SK-N-SH (cell line): ENCODE measurements around the gene TSPAN32.

Source experiments
- CTCF ChIP-seq: fragments of 200-600 bp; sonication (generic); IDR thresholded peaks from 2 replicates; pipeline ENCODE4 v1.6.1; 2017; ENCODE audit warnings: antibody characterized with exemption, mild to moderate bottlenecking, moderate library complexity
- EZH2phosphoT487 ChIP-seq: fragments of 200-600 bp; sonication (generic); IDR thresholded peaks from 2 replicates; pipeline ENCODE4 v1.6.1; 2017; ENCODE audit warnings: low read depth, mixed run types, mild to moderate bottlenecking, antibody characterized with exemption, moderate library complexity, borderline replicate concordance
- GABPA ChIP-seq: IDR thresholded peaks from 2 replicates; pipeline ENCODE4 v1.4.0; 2012; ENCODE audit warnings: low read depth, mild to moderate bottlenecking
- GATA2 ChIP-seq: sonication (generic); formaldehyde crosslinking; IDR thresholded peaks from 2 replicates; pipeline ENCODE4 v1.5.0; 2020; ENCODE audit warnings: mild to moderate bottlenecking, missing genetic modification reagents
- JUND ChIP-seq: IDR thresholded peaks from 2 replicates; pipeline ENCODE4 v1.4.0; 2012
- NFIC ChIP-seq: IDR thresholded peaks from 2 replicates; pipeline ENCODE4 v1.4.0; 2012; ENCODE audit warnings: borderline replicate concordance
- NRF1 ChIP-seq: IDR thresholded peaks from 2 replicates; pipeline ENCODE4 v1.6.1; 2012; ENCODE audit warnings: low read depth, mild to moderate bottlenecking, low read length
- REST ChIP-seq: IDR thresholded peaks from 2 replicates; pipeline ENCODE4 v1.6.1; 2012; ENCODE audit warnings: mild to moderate bottlenecking, low read depth, low read length, moderate library complexity
- SMC3 ChIP-seq: IDR thresholded peaks from 2 replicates; pipeline ENCODE4 v1.6.1; 2012; ENCODE audit warnings: low read depth, low read length, improper control_type of control experiment
- TAF1 ChIP-seq: IDR thresholded peaks from 2 replicates; pipeline ENCODE4 v1.6.1; 2012; ENCODE audit warnings: low read depth, mild to moderate bottlenecking, low read length, moderate library complexity, borderline replicate concordance
- USF2 ChIP-seq: fragments of 150-350 bp; IDR thresholded peaks from 2 replicates; pipeline ENCODE4 v1.6.1; 2017; ENCODE audit warnings: antibody characterized with exemption, low read length, low read depth, borderline replicate concordance
- TF ChIP-seq, protein P1 (sequence below): IDR thresholded peaks from 2 replicates; pipeline ENCODE4 v1.4.0; 2012; ENCODE audit warnings: low read depth, borderline replicate concordance

- TF ChIP-seq GABPA (no peak), SMC3 (no peak), CTCF (no peak), REST (no peak), USF2 (no peak), TAF1 (no peak), JUND (no peak), NFIC (no peak), GATA2 (CRISPR knock-in tag) (no peak), NRF1 (no peak), EZH2phosphoT487 (no peak)
- TF ChIP-seq, protein P1, sequence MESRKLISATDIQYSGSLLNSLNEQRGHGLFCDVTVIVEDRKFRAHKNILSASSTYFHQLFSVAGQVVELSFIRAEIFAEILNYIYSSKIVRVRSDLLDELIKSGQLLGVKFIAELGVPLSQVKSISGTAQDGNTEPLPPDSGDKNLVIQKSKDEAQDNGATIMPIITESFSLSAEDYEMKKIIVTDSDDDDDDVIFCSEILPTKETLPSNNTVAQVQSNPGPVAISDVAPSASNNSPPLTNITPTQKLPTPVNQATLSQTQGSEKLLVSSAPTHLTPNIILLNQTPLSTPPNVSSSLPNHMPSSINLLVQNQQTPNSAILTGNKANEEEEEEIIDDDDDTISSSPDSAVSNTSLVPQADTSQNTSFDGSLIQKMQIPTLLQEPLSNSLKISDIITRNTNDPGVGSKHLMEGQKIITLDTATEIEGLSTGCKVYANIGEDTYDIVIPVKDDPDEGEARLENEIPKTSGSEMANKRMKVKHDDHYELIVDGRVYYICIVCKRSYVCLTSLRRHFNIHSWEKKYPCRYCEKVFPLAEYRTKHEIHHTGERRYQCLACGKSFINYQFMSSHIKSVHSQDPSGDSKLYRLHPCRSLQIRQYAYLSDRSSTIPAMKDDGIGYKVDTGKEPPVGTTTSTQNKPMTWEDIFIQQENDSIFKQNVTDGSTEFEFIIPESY: no peak
Measured at GRCh38 chr11:2361565-2361964, 59.8 kb downstream of the TSPAN32 start.
